Measurements from ENCODE around the gene CIART. TPM values are rescaled to one million over a fixed set of nuclear protein-coding genes. Genes with fewer than 3 reads are reported as not detected.

The CIART gene
- total and polyA plus RNA-seq, 10 of the 15 experiments (the other 5 are each of a cell fraction or from before 2014, with no cell fraction given) = 0.44 to 1.4 (median 0.67) TPM

GRCh38 chr1:150267896-150268295 is 14.5 kb upstream of the CIART start:
- Histone ChIP-seq H3K36me3 (ENCODE audit: control insufficient read depth in 2 of 2, insufficient read depth in 2 of 2, low read length in 1 of 2) (peaks cover 4 to 19% of the 10 kb centered on the region in 2 experiments), H3K9me3 (replicated peaks; ENCODE audit: control insufficient read depth, insufficient read depth, low read length) (no peaks in the 10 kb centered on the region), H2AFZ (ENCODE audit: control insufficient read depth, low read depth, low read length) (no peak overlapping the region), H4K20me1 (ENCODE audit: control insufficient read depth, insufficient read depth) (no peaks in the 10 kb centered on the region), H3K4me1 (ENCODE audit: control insufficient read depth, insufficient read depth, low read length) (peaks cover 6% of the 10 kb centered on the region), H3K9ac (ENCODE audit: control insufficient read depth, insufficient read depth, low read length) (peak overlapping the region; percentile 97), H3K27ac (ENCODE audit: control insufficient read depth, insufficient read depth) (peak overlapping the region; percentile 90), H3K27me3 (replicated peaks in 1 of 2; ENCODE audit: control insufficient read depth in 2 of 2, insufficient read depth in 2 of 2, low read length in 1 of 2) (no peaks in the 10 kb centered on the region), H3K4me3 (peak overlapping the region; percentile 97), H3K79me2 (ENCODE audit: control insufficient read depth, insufficient read depth, low read length) (peaks cover 27% of the 10 kb centered on the region), H3K4me2 (ENCODE audit: control insufficient read depth, insufficient read depth) (peak overlapping the region; percentile 86)
- ATAC-seq = no peak
- intact Hi-C loops (cut with micrococcal nuclease; ENCODE audit: unreplicated experiment) (loop anchor here (1.0 to 5.0 kb wide), 2 partner anchors 12 to 54 kb away; partner anchors contain the start of gene PRPF3), in situ Hi-C loops (cut with MboI) (no loop called here)
- TF ChIP-seq CBX5 (IDR thresholded peaks at IDR 0.05; ENCODE audit: low read depth) (no peak), IRF4 (IDR thresholded peaks at IDR 0.05; ENCODE audit: low read depth, low read length) (no peak), ZBTB11 (CRISPR knock-in tag; IDR thresholded peaks at IDR 0.05) (no peak)
- no peak for DNase-seq (ENCODE audit: low read depth, low spot score)
- 38% methylated on average over 6 of the region's 6 CpGs for WGBS (ENCODE audit: insufficient coverage, insufficient replicate concordance, low lambda C conversion rate, missing lambda C conversion rate)
- ChIA-PET SMC1A (ENCODE audit: uncharacterized antibody, unreplicated experiment) (interaction anchor here (1.9 kb wide), 1 partner anchor 13 kb away, joined by 4 read pairs; no protein-coding TSS in a partner anchor), RAD21 (ENCODE audit: unreplicated experiment) (no interaction called here), CTCF (no interaction called here), POLR2A (no interaction called here)
- FAIRE-seq = no peak
- BruUV-seq (replicated peaks) = no TSS peak
